ENCODE data around the gene COL4A1. TPM values are rescaled to one million over a fixed set of nuclear protein-coding genes. Genes with fewer than 3 reads are reported as not detected.

Gene COL4A1
- total RNA-seq, 1 donor from 2014 or later, result 2,489 TPM

DNA sequence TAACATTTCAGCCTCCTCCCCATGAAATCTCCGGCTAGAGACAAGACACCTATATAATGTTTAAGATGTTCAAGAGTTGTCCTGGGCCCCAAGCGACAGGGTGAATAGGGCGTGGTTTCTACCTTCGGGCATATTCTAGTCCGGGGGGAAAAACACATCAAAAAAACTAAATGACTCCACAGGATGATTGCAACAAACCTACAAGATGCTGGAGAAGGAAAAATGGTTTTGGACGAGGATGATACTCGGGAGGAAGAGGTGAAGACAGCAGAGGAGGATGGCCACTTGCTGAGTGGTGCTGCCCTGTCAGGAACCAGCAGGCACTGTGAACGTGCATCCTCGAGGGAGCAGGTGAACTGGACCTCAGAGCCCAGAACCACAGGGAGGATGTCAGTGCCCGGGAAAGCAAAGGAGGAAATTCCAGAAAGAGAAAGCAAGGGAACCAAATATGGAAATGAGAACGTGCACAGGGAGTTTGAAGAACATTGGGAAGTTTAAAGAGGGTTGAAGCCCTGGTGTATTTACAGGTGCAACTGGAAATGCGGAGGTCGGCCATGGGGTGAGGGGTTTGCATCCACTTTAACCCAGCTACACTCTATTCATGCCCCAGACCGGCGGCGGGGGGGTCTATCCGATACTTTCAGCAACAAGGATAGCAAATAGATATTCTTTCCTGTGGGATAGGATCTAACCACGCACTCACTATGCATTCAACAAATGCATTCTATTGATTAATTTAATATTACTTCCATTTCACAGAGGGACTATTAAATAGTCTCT lies 50.6 kb downstream of the COL4A1 start:
- H3K27ac Mint-ChIP-seq (ENCODE audit: unreplicated experiment), result peak overlapping the region; percentile 49
- no peak overlapping the region for H3K4me3 ChIP-seq (ENCODE audit: insufficient read depth, low read depth, low read length)
- H3K79me2 ChIP-seq (ENCODE audit: insufficient read depth, low read length), result peaks cover 66% of the 10 kb centered on the region
- no peak overlapping the region for H3K4me2 ChIP-seq (ENCODE audit: low read length)
- peaks cover 54% of the 10 kb centered on the region for H3K4me1 Mint-ChIP-seq (ENCODE audit: low read depth, unreplicated experiment)
- H3K36me3 Mint-ChIP-seq (ENCODE audit: low read depth, unreplicated experiment), result peaks cover 26% of the 10 kb centered on the region
- H3K27ac ChIP-seq (ENCODE audit: low read depth, low read length), result no peak overlapping the region
- H3K27me3 ChIP-seq (ENCODE audit: insufficient read depth, low read length), result no peaks in the 10 kb centered on the region
- H2AFZ ChIP-seq (ENCODE audit: low read depth, low read length), result no peak overlapping the region
- peaks cover 2% of the 10 kb centered on the region for H3K9me3 Mint-ChIP-seq (ENCODE audit: unreplicated experiment)
- peaks cover 32% of the 10 kb centered on the region for H3K4me1 ChIP-seq (ENCODE audit: insufficient read depth, low read length)
- H3K9ac ChIP-seq (ENCODE audit: low read length), result no peak overlapping the region
- DNase-seq (ENCODE audit: low read depth), result no peak
- H3K4me3 Mint-ChIP-seq (ENCODE audit: unreplicated experiment), result peak overlapping the region; percentile 55
- no peaks in the 10 kb centered on the region for H3K27me3 Mint-ChIP-seq (ENCODE audit: low read depth, unreplicated experiment)
- no peaks in the 10 kb centered on the region for H3K9me3 ChIP-seq (ENCODE audit: insufficient read depth, low read depth, low read length)
- no peaks in the 10 kb centered on the region for H3K36me3 ChIP-seq (ENCODE audit: insufficient read depth, low read length)
- H4K20me1 ChIP-seq (ENCODE audit: insufficient read depth, low read length), result peaks cover 61% of the 10 kb centered on the region
- FAIRE-seq, result no peak
- TF ChIP-seq, protein P1, sequence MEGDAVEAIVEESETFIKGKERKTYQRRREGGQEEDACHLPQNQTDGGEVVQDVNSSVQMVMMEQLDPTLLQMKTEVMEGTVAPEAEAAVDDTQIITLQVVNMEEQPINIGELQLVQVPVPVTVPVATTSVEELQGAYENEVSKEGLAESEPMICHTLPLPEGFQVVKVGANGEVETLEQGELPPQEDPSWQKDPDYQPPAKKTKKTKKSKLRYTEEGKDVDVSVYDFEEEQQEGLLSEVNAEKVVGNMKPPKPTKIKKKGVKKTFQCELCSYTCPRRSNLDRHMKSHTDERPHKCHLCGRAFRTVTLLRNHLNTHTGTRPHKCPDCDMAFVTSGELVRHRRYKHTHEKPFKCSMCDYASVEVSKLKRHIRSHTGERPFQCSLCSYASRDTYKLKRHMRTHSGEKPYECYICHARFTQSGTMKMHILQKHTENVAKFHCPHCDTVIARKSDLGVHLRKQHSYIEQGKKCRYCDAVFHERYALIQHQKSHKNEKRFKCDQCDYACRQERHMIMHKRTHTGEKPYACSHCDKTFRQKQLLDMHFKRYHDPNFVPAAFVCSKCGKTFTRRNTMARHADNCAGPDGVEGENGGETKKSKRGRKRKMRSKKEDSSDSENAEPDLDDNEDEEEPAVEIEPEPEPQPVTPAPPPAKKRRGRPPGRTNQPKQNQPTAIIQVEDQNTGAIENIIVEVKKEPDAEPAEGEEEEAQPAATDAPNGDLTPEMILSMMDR (IDR thresholded peaks at IDR 0.05; ENCODE audit: insufficient read depth, low read depth, low read length), result no peak
- no peak for TF ChIP-seq EZH2 (IDR thresholded peaks at IDR 0.05; ENCODE audit: insufficient read depth, low read length)

DNA sequence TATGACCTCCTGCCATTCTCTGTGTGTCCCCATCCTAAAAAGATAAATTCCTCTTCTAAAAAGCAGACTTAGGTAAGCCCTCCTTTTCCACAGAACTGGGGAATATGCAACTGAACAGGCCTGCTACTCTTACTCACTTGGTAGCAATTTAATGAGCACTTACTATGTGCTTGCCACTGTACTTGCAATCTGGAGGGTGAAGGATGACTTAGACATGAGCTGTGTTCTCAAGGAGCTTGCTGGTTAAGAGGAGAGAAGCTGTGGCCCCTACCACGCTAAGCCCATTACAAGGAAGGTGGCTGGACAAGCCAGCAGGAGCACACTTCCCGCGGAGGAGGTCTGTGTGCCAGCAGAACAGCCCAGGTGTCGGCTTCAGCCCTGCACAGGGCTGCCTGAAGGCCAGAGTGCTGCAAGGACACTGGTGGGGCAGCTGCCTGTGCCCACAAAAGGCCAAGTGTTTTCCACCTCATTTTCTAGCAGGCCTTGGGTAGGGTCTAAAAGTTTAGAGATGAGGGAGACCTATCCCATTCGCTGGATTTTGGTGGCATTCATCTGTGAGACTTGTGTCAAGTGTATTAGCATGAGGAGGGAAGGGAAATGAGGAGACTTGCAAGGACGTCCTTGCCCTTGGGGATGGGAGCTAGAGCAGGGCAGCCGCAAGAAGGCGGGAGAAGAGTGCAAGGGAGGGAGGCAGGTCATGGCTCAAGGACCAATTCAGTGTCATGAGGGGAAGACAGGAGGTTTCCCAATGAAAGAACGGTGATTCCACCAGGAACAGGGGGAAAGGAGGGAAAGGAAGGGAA lies 52.0 kb downstream of the COL4A1 start:
- H3K4me3 Mint-ChIP-seq (ENCODE audit: unreplicated experiment), result no peak overlapping the region
- no peak overlapping the region for H3K4me2 ChIP-seq (ENCODE audit: low read length)
- H3K36me3 Mint-ChIP-seq (ENCODE audit: low read depth, unreplicated experiment), result peaks cover 34% of the 10 kb centered on the region
- peak overlapping the region; percentile 91 for H3K27ac Mint-ChIP-seq (ENCODE audit: unreplicated experiment)
- peaks cover 61% of the 10 kb centered on the region for H4K20me1 ChIP-seq (ENCODE audit: insufficient read depth, low read length)
- peaks cover 2% of the 10 kb centered on the region for H3K9me3 Mint-ChIP-seq (ENCODE audit: unreplicated experiment)
- peak overlapping the region; percentile 47 for H3K27ac ChIP-seq (ENCODE audit: low read depth, low read length)
- H3K27me3 ChIP-seq (ENCODE audit: insufficient read depth, low read length), result no peaks in the 10 kb centered on the region
- H3K36me3 ChIP-seq (ENCODE audit: insufficient read depth, low read length), result no peaks in the 10 kb centered on the region
- no peaks in the 10 kb centered on the region for H3K27me3 Mint-ChIP-seq (ENCODE audit: low read depth, unreplicated experiment)
- peaks cover 41% of the 10 kb centered on the region for H3K4me1 ChIP-seq (ENCODE audit: insufficient read depth, low read length)
- peaks cover 68% of the 10 kb centered on the region for H3K79me2 ChIP-seq (ENCODE audit: insufficient read depth, low read length)
- H3K4me1 Mint-ChIP-seq (ENCODE audit: low read depth, unreplicated experiment), result peaks cover 52% of the 10 kb centered on the region
- H3K9ac ChIP-seq (ENCODE audit: low read length), result peak overlapping the region; percentile 6
- H2AFZ ChIP-seq (ENCODE audit: low read depth, low read length), result no peak overlapping the region
- FAIRE-seq (no peak), DNase-seq (ENCODE audit: low read depth) (no peak)
- H3K9me3 ChIP-seq (ENCODE audit: insufficient read depth, low read depth, low read length), result no peaks in the 10 kb centered on the region
- no peak for TF ChIP-seq EZH2 (IDR thresholded peaks at IDR 0.05; ENCODE audit: insufficient read depth, low read length)
- TF ChIP-seq, protein P1 (IDR thresholded peaks at IDR 0.05; ENCODE audit: insufficient read depth, low read depth, low read length), result no peak
- H3K4me3 ChIP-seq (ENCODE audit: insufficient read depth, low read depth, low read length), result no peak overlapping the region
